Measurements from ENCODE around the gene AGAP1.

GRCh38 chr2:236070236-236070635 is 576.4 kb downstream of the AGAP1 start:
- TF ChIP-seq POLR2A (IDR thresholded peaks at IDR 0.05), result no peak
- no peak for TF ChIP-seq CTCF (IDR thresholded peaks at IDR 0.05 in 8 of 11, conservative IDR thresholded peaks at IDR 0.05 in 3 of 11)

Data from spleen (tissue), 7 donors.